Lower leg skin (tissue), 4 donors: ENCODE results near the gene POLL. TPM values are rescaled to one million over a fixed set of nuclear protein-coding genes. Genes with fewer than 3 reads are reported as not detected.

Source experiments
- DNase-seq, 2 donors: peaks; one replicate each; pipeline ENCODE4 v3.0.0-alpha.2; 2019; ENCODE audit warnings: low spot score in 2 of 2
- H3K4me3 ChIP-seq: fragments of 200-600 bp; sonication (generic); 2 replicates; pipeline ENCODE4 v1.5.1; 2017; ENCODE audit warnings: mild to moderate bottlenecking, low read depth; ENCODE audit not compliant: poor library complexity, severe bottlenecking
- POLR2A ChIP-seq, 2 donors: fragments of 450-650 bp; IDR thresholded peaks; one replicate each; pipeline ENCODE4 v1.6.1; 2016 to 2017; ENCODE audit warnings: antibody characterized with exemption in 2 of 2, mild to moderate bottlenecking in 1 of 2, moderate library complexity in 1 of 2
- WGBS, 2 donors: methylation state at CpG; one replicate each; pipeline ENCODE4 v1.1.5; 2018; 5-methylcytosine and 5-hydroxymethylcytosine counted together
- intact Hi-C: fragments of 100-400 bp; cut with DNase I; formaldehyde crosslinking; loops from one replicate; pipeline ENCODE4 v1.15.0; 2023; ENCODE audit warnings: low total_unique reads
- total RNA-seq, 4 donors: library from RNA; depleted of rRNA; stranded (reverse); fragments of >200 nt; gene quantifications; one replicate each; pipeline ENCODE4 v1.1.0, GENCODE V29; 2016
- TF ChIP-seq, protein P1 (sequence below), 3 donors: fragments of 450-650 bp; IDR thresholded peaks; one replicate each; pipeline ENCODE4 v1.5.1; 2016; ENCODE audit warnings: antibody characterized with exemption in 3 of 3, mild to moderate bottlenecking in 3 of 3, moderate library complexity in 2 of 3

The POLL gene
- total RNA-seq, 4 donors from 2014 or later: 13.6 to 19.9 (median 17.1) TPM

DNA sequence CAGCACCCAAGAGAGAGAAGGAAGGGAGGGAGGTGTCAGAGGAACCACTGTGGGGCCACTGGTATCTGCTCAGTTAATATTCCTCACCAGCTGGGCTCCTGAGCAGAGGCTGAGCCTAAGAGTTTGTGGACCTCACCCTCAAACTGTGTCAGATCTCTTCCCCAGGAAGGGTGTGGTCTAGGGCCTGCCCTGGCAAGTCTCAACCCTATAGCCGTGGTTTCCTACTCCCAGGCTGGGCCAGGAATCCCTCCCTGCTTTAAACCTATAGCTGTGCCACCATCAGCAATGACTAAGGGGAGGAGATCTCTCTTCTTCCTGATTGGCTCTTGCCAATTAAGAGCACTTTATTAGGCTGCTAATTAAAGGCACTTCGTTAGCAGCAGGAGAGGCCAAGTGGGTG, 29.9 kb downstream of the POLL start:
- intact Hi-C loops: no loop called here
- 25 to 28% methylated on average over 2 of the region's 2 CpGs for WGBS, 2 donors
- H3K4me3 ChIP-seq: no peak overlapping the region
- TF ChIP-seq, protein P1, sequence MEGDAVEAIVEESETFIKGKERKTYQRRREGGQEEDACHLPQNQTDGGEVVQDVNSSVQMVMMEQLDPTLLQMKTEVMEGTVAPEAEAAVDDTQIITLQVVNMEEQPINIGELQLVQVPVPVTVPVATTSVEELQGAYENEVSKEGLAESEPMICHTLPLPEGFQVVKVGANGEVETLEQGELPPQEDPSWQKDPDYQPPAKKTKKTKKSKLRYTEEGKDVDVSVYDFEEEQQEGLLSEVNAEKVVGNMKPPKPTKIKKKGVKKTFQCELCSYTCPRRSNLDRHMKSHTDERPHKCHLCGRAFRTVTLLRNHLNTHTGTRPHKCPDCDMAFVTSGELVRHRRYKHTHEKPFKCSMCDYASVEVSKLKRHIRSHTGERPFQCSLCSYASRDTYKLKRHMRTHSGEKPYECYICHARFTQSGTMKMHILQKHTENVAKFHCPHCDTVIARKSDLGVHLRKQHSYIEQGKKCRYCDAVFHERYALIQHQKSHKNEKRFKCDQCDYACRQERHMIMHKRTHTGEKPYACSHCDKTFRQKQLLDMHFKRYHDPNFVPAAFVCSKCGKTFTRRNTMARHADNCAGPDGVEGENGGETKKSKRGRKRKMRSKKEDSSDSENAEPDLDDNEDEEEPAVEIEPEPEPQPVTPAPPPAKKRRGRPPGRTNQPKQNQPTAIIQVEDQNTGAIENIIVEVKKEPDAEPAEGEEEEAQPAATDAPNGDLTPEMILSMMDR (IDR thresholded peaks at IDR 0.05): no peak
- no peak for TF ChIP-seq POLR2A (IDR thresholded peaks at IDR 0.05)
- DNase-seq: peak; percentile 28 to 84

DNA sequence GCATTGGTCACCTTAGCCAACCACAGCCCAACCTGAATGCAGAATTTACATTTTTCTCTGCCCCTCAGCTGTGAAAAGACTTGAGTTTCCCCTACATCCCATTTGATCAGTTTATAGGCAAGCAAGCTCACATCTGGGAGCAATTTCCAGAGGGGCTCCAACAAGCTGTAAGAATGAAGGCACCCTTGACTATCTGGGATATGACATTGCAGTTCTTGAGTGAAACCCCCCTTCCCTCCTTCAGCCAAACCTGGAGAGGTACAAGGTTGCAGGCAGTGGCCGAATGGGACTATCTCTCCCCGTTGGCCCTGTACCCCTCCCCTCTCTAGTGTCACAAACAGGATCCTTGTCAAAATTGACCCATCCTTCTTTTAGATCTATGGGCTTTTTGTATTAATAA, 30.5 kb downstream of the POLL start:
- H3K4me3 ChIP-seq: no peak overlapping the region
- DNase-seq: peak in 1 of 2 donors; percentile 3
- TF ChIP-seq POLR2A (IDR thresholded peaks at IDR 0.05): no peak
- TF ChIP-seq, protein P1 (IDR thresholded peaks at IDR 0.05): no peak
- intact Hi-C loops: no loop called here
- 87 to 88% methylated on average over 2 of the region's 2 CpGs for WGBS, 2 donors

GRCh38 chr10:101552442-101552841, 35.6 kb downstream of the POLL start:
- WGBS, 2 donors: 98 to 100% methylated on average over 3 of the region's 3 CpGs
- no peak overlapping the region for H3K4me3 ChIP-seq
- DNase-seq: peak in 1 of 2 donors; percentile 74
- intact Hi-C loops: loop anchor here (5.0 kb wide), 1 partner anchor 1360 kb away; no protein-coding TSS in a partner anchor
- no peak for TF ChIP-seq POLR2A (IDR thresholded peaks at IDR 0.05)
- TF ChIP-seq, protein P1 (IDR thresholded peaks at IDR 0.05): no peak

GRCh38 chr10:101550965-101551364, 37.1 kb downstream of the POLL start:
- no peak for DNase-seq
- intact Hi-C loops: loop anchor here (5.0 kb wide), 1 partner anchor 1361 kb away; no protein-coding TSS in a partner anchor
- WGBS, 2 donors: 93 to 95% methylated on average over 2 of the region's 2 CpGs
- TF ChIP-seq, protein P1 (IDR thresholded peaks at IDR 0.05): no peak
- no peak for TF ChIP-seq POLR2A (IDR thresholded peaks at IDR 0.05)
- H3K4me3 ChIP-seq: no peak overlapping the region

- intact Hi-C loops: no loop called here
- DNase-seq: no peak
- H3K4me3 ChIP-seq: no peak overlapping the region
- no peak for TF ChIP-seq POLR2A (IDR thresholded peaks at IDR 0.05)
- TF ChIP-seq, protein P1 (IDR thresholded peaks at IDR 0.05): no peak
Measured at GRCh38 chr10:101545898-101546297, 42.2 kb downstream of the POLL start.

DNA sequence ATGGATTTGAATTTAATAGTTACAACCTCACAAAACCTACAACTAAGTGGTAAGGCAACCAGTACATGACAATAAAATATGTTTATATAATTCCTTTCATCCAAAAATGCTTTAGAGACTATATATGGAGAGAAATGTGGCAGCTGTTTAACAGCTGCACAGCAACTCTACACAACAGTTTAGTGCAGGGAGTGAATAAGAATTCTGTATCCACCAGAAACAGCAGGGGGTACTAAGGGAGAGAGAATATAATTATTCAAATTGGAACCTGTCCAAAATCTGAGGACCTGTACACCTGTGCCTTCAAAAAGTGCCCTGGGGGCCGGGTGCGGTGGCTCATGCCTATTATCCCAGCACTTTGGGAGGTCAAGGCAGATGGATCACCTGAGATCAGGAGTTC, 49.6 kb downstream of the POLL start:
- no peak for DNase-seq
- no peak for TF ChIP-seq POLR2A (IDR thresholded peaks at IDR 0.05)
- TF ChIP-seq, protein P1 (IDR thresholded peaks at IDR 0.05): no peak
- H3K4me3 ChIP-seq: no peak overlapping the region
- WGBS, 2 donors: 80 to 90% methylated on average over 2 of the region's 2 CpGs
- intact Hi-C loops: no loop called here
